Germinal center (tissue), 1 donor: ENCODE results near the gene CACNG7.

Experiments
- DNase-seq: peaks from one replicate; pipeline ENCODE4 v3.0.0; 2012; ENCODE audit warnings: mixed read lengths, low spot score

CACNG7 gene

DNA sequence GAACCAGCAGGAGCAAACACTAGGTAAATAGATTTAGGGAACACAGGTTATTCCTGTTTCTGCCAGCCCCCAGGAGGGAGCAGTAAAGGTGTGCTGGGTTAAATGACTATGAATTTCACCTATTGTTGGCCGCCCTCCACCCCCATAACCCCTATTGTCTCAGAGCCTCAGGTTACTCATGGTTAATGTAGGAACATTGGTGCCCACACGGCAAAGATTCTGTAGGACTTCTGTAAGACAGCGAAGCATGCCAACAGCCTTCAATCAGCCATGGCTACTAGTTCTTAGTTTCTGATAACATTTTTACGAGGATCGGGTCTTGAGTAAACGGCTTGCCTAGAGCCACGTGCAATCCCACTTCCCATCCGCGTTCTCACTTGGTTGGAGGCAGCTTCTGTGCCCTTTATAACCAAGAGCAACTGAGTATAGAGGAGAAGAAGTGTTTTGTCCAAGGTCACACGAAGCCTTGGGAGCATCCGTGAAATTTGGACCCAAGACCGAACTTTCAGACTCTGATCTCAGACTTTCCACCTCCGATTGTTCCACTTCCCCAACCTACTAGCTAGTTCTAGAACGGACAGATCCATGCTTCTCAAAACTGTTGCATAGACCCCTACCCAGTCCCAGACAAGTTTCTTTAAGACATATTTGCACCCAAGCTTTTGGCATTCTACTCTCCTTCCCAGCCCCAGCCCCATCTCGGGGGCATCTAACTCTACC lies 48.5 kb downstream of the CACNG7 start:
- DNase-seq = no peak

DNA sequence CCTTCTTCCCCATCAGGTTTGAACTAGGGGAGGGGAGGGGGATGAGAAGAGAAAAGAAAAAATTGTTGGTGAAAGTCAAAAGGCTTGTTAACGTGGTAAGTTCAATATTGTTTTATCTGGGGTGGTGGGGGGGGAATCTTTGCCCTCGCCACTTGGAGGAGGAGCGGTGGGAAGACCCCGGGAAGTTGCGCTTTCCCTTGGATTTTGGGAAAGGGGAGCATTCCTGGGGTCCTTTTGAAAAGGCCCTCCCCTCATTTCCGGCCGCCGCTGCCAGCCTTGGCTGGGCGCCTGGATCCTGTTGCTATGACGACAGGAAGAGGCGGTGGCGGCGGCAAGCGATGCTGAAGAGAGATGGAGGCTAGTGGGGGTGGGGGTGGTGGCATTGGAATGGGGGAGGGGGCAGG lies 49.1 kb downstream of the CACNG7 start:
- no peak for DNase-seq

DNA sequence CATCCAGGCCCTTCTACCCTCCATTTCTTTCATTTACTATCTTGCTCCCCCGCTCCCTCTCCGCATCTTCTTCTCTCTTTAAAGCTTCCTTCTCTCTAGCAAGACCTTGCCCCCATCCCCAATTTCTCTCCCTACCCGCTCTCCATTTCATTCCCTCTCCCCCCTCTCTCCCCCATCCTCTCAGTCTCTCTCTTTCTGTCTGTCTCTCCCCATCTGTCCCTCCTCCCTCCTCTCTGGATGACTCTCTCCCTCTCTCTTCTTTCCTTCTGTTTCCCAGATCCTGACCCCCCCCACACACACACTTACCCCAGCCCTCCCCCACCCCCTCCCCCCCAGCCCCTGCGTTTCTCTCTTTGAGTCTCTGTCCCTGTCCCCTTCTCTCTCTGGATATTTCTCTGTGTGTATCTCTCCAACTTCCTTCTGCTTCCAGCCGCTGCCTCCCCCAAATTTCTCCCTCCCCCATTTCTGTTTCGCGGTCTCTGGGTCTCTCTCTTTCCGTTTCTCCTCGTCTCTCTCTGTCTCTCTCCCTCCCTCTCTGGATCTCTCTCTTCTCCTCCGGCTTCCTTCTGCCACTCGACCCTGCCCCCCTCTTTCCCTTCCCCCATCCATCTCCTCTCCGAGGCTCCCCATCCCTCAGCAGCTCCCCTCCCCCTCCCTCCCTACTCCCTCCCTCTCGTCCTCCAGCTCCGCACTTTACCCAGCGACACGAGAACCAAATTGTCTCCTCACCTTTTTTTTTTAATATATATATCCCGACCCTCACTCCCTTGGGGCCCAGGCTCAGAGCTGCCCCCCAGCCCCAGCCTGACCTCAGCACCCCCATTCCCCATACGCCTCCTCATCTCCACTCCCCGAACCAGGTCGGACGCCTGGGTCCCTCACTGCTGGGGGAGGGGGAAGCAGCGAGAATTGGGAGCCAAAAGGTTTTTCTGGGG lies 50.0 kb downstream of the CACNG7 start:
- DNase-seq = no peak

GRCh38 chr19:53960187-53960586 lies 51.1 kb downstream of the CACNG7 start:
- no peak for DNase-seq

DNA sequence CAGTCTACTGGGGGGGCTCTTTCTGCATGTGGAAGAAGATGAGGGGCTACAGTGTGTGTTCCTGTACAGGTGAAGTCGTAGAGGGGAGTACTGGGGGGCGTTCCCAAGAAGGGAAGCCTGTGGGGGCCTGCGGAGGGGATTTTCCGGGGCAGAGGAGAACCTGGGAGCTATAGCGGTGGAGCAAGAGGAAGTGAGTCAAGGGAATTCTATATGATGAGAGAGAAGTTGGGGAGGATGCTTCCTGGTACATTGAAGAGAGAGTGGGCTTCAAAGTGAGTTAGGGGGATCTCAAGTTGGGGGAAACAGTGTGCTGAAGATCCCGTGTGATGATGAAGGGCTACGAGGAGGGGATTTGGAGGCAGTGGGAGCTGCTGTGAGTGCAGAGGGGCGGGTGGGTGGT lies 51.8 kb downstream of the CACNG7 start:
- DNase-seq = no peak

GRCh38 chr19:53961523-53962356 lies 52.7 kb downstream of the CACNG7 start:
- DNase-seq = no peak

DNA sequence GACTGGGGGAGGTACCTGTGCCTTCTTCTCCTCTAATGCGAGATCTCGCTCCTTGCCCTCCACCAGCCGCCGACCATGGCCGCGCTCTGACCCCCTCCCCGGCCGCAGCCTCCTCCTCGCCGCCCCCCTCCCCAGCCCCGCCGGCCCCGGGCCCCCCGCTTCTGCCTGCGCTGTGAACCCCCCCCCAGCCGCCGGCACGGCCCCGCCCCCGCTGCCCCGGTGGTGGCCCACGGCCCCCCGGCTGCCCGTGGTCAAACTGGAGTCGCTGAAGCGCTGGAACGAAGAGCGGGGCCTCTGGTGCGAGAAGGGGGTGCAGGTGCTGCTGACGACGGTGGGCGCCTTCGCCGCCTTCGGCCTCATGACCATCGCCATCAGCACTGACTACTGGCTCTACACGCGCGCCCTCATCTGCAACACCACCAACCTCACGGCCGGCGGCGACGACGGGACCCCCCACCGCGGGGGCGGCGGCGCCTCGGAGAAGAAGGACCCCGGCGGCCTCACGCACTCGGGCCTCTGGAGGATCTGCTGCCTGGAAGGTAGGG lies 53.9 kb downstream of the CACNG7 start, which contains the start of gene CACNG8:
CACNG8 (plus strand) TSS at position 51 of the 545 bp plus-strand sequence.
- no peak for DNase-seq

DNA sequence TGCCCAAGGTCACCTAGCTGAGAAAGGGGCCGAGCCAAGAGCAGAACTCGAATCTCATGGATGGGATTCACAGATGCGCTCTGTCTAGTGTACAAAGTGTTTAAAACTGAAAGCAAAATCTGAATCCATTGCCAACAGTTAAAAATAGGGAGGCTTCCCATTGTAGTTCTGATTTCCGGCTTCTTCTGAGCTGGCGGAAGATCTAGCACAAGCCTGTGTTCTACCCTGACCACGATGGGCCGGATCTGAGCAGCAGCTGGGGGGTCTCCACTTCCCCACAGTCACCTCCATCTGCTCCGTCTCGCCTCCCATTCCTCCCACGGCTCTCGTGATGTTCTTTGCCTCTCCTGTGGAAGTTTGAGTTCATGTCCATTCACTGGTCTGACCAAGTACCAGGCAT lies 56.0 kb downstream of the CACNG7 start:
- no peak for DNase-seq

DNA sequence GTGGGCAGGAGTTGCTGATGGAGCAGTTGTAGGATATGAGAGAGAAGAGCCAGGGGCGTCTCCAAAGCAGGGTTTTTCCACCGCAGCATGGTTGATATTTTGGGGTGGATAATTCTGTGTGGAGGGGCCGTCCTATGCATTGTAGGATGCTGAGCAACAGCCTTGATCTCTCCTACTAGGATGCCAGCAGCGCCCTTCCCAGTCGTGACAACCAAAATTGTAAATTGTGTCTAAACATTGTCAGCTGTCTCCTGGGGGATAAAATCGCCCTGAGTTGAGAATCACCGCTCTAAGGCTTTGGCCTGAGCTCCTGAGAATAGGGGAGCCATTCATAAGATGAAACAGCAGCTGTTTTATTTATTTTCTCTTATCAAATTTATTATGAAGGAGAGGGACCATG lies 57.9 kb downstream of the CACNG7 start:
- DNase-seq = no peak

DNA sequence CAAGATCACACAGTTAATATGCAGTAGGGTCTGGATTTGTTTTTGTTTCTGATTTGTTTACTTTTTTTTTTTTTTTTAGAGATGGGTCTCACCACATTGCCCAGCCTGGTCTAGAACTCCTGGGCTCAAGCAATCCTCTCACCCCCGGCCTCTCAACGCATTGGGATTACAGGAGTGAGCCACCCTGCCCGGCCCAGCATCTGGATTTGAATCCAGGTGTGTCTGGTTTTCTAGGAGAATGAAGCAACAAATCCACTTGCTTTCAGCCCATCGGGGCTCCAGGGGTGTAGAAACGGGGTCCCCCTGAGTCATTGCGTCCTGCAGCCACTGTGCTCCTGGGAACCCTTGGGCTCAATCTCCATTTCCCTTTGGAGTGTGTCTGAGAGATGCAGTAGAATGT lies 60.3 kb downstream of the CACNG7 start:
- no peak for DNase-seq

- DNase-seq = no peak
Measured at GRCh38 chr19:53971673-53972072, 62.6 kb downstream of the CACNG7 start.

DNA sequence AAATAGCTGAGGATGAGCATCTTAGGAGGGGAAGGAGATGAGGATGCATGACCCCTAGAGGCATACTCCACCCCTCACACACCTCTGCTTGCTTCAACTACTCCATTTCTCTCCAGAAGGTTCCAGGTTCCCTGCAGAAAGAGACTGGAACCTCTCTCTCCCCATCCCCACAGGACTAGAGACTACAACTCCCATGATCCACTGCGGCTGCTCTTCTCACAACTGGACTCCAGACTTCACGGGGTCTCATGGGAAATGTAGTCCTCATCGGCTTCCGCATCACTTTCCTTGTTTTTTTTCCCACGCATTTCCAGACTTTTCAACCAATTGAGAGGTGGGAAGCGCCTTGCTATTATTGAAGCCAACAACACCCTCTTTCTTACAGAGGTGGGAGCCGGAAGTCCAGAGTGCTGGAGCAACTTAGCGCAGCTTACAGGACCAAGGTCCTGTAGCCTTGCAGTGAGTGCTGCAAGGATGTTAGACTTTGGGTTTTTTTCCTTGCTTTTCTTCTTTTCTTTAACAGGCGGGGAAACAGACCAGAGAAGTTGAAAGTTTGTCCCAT lies 68.4 kb downstream of the CACNG7 start:
- peak; percentile 63 for DNase-seq

GRCh38 chr19:53977991-53978731 lies 69.1 kb downstream of the CACNG7 start:
- no peak for DNase-seq

GRCh38 chr19:53978975-53979801 lies 70.1 kb downstream of the CACNG7 start:
- DNase-seq = no peak

GRCh38 chr19:53980539-53981375 lies 71.7 kb downstream of the CACNG7 start:
- DNase-seq = no peak

- no peak for DNase-seq
Measured at GRCh38 chr19:53981376-53981951, 72.4 kb downstream of the CACNG7 start.

DNA sequence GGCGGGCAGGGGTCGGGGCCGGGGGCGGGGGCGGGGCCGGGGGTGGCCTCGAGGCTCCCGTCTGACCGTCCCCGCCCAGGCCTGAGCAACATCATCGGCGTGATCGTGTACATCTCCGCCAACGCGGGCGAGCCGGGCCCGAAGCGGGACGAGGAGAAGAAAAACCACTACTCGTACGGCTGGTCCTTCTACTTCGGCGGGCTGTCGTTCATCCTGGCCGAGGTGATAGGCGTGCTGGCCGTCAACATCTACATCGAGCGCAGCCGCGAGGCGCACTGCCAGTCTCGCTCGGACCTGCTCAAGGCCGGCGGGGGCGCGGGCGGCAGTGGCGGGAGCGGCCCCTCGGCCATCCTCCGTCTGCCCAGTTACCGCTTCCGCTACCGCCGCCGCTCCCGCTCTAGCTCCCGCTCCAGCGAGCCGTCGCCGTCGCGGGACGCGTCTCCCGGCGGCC lies 72.9 kb downstream of the CACNG7 start:
- no peak for DNase-seq

DNA sequence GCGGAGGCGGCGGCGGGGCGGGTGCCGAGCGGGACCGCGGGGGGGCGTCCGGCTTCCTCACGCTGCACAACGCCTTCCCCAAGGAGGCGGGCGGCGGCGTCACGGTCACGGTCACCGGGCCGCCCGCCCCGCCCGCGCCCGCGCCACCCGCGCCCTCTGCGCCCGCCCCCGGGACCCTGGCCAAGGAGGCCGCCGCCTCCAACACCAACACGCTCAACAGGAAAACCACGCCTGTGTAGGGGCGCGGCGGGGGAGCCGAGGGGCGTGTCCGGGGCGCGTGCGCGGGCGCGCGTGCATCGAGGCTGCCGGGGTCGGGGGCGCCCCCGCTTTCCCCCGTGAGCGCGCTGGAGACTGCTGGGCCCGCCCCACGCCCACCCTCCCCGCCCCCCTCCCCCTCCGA lies 73.5 kb downstream of the CACNG7 start:
- no peak for DNase-seq
